Liver (tissue), 3 donors: Measurements from ENCODE around the gene NSUN2.

Experiments
- CTCF ChIP-seq: fragments of 150-350 bp; IDR thresholded peaks from 2 replicates; pipeline ENCODE4 v1.5.1; 2017; ENCODE audit warnings: improper control_type of control experiment, low read depth, low read length; ENCODE audit not compliant: missing input control
- GABPA ChIP-seq, 2 donors: IDR thresholded peaks in 1 of 2; conservative IDR thresholded peaks in 1 of 2; 2 replicates each; pipeline ENCODE4 v1.6.1; 2016; ENCODE audit warnings: antibody characterized with exemption in 2 of 2, mild to moderate bottlenecking in 1 of 2, moderate library complexity in 1 of 2
- HNF4G ChIP-seq: IDR thresholded peaks from 2 replicates; pipeline ENCODE4 v1.6.1; 2016; ENCODE audit warnings: antibody characterized with exemption
- TF ChIP-seq, protein P1 (sequence below): IDR thresholded peaks from 2 replicates; pipeline ENCODE4 v1.6.1; 2016; ENCODE audit warnings: antibody characterized with exemption, mild to moderate bottlenecking
- TF ChIP-seq, protein P2 (sequence below): IDR thresholded peaks from 2 replicates; pipeline ENCODE4 v1.6.1; 2016; ENCODE audit warnings: antibody characterized with exemption
- donor health status: healthy.
- donor health status: healthy.

DNA sequence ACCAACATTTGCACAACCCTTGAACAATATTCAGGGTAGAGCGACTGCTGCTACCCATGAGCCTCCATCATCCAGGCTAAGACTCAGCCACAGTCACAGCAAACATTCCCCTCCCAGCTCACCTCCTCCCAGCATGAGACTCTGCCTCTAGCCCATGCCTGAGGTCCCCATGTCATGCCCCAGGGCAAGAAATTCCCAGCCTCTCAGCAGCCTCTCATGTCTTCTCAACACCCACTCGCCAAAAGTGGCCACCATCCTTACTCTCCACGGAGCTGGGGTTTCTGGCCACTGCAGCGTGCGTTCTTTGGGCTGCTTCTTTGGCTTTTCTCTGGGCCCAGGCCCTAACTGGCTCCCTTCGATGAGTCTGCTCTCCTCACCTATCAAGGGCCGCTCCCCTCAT lies 82.2 kb downstream of the NSUN2 start:
- TF ChIP-seq CTCF: no peak
- no peak for TF ChIP-seq HNF4G
- TF ChIP-seq, protein P1, sequence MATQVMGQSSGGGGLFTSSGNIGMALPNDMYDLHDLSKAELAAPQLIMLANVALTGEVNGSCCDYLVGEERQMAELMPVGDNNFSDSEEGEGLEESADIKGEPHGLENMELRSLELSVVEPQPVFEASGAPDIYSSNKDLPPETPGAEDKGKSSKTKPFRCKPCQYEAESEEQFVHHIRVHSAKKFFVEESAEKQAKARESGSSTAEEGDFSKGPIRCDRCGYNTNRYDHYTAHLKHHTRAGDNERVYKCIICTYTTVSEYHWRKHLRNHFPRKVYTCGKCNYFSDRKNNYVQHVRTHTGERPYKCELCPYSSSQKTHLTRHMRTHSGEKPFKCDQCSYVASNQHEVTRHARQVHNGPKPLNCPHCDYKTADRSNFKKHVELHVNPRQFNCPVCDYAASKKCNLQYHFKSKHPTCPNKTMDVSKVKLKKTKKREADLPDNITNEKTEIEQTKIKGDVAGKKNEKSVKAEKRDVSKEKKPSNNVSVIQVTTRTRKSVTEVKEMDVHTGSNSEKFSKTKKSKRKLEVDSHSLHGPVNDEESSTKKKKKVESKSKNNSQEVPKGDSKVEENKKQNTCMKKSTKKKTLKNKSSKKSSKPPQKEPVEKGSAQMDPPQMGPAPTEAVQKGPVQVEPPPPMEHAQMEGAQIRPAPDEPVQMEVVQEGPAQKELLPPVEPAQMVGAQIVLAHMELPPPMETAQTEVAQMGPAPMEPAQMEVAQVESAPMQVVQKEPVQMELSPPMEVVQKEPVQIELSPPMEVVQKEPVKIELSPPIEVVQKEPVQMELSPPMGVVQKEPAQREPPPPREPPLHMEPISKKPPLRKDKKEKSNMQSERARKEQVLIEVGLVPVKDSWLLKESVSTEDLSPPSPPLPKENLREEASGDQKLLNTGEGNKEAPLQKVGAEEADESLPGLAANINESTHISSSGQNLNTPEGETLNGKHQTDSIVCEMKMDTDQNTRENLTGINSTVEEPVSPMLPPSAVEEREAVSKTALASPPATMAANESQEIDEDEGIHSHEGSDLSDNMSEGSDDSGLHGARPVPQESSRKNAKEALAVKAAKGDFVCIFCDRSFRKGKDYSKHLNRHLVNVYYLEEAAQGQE: no peak
- TF ChIP-seq, protein P2, sequence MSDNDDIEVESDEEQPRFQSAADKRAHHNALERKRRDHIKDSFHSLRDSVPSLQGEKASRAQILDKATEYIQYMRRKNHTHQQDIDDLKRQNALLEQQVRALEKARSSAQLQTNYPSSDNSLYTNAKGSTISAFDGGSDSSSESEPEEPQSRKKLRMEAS: no peak
- no peak for TF ChIP-seq GABPA (IDR thresholded peaks at IDR 0.05 in 1 of 2, conservative IDR thresholded peaks at IDR 0.05 in 1 of 2)
